H9 (cell line): ENCODE measurements around the gene ABLIM3. TPM values are rescaled to one million over a fixed set of nuclear protein-coding genes. Genes with fewer than 3 reads are reported as not detected.
A peak's percentile ranks its signal among the peaks of the same experiment; 100 is the strongest.

Experiments
- DNase-seq: peaks from one replicate; pipeline ENCODE4 v3.0.0-alpha.2; 2017
- H2AFZ ChIP-seq: one replicate; pipeline ENCODE4 v1.6.1; 2013; ENCODE audit warnings: mild to moderate bottlenecking, low read length, control low read depth, moderate library complexity
- H2AK5ac ChIP-seq: 2 replicates; pipeline ENCODE4 v1.6.1; 2013; ENCODE audit warnings: low read length, control low read depth, mixed read lengths; ENCODE audit not compliant: insufficient read length
- H2BK120ac ChIP-seq: one replicate; pipeline ENCODE4 v1.6.1; 2013; ENCODE audit warnings: low read depth, mild to moderate bottlenecking, low read length, control low read depth, inconsistent platforms; ENCODE audit not compliant: poor library complexity, severe bottlenecking
- H2BK12ac ChIP-seq: 2 replicates; pipeline ENCODE4 v1.6.1; 2013; ENCODE audit warnings: low read length, control low read depth, mixed read lengths, low read depth; ENCODE audit not compliant: insufficient read length
- H2BK15ac ChIP-seq: 2 replicates; pipeline ENCODE4 v1.6.1; 2013; ENCODE audit warnings: low read depth, low read length, control low read depth
- H2BK20ac ChIP-seq: one replicate; pipeline ENCODE4 v1.6.1; 2013; ENCODE audit warnings: low read depth, mild to moderate bottlenecking, low read length, control low read depth, inconsistent platforms; ENCODE audit not compliant: poor library complexity, severe bottlenecking
- H2BK5ac ChIP-seq: 2 replicates; pipeline ENCODE4 v1.6.1; 2013; ENCODE audit warnings: low read length, control low read depth, mixed read lengths; ENCODE audit not compliant: insufficient read length
- H3K14ac ChIP-seq: 2 replicates; pipeline ENCODE4 v1.6.1; 2013; ENCODE audit warnings: low read length, control low read depth; ENCODE audit not compliant: insufficient read depth
- H3K18ac ChIP-seq: 2 replicates; pipeline ENCODE4 v1.6.1; 2013; ENCODE audit warnings: low read depth, mild to moderate bottlenecking, mixed read lengths, low read length, control low read depth; ENCODE audit not compliant: insufficient read length
- H3K23ac ChIP-seq: 2 replicates; pipeline ENCODE4 v1.6.1; 2013; ENCODE audit warnings: low read length, control low read depth, mixed read lengths, low read depth; ENCODE audit not compliant: insufficient read length
- H3K23me2 ChIP-seq: 2 replicates; pipeline ENCODE4 v1.6.1; 2013; ENCODE audit warnings: low read depth, mild to moderate bottlenecking, mixed read lengths, low read length, control low read depth; ENCODE audit not compliant: insufficient read length, poor library complexity, severe bottlenecking
- H3K27ac ChIP-seq: 2 replicates; pipeline ENCODE4 v1.5.1; 2013; ENCODE audit warnings: low read length, control low read depth, mixed read lengths, low read depth; ENCODE audit not compliant: insufficient read length
- H3K27me3 ChIP-seq: 2 replicates; pipeline ENCODE4 v1.6.1; 2013; ENCODE audit warnings: low read length, control low read depth, inconsistent platforms; ENCODE audit not compliant: insufficient read depth
- H3K4ac ChIP-seq: 2 replicates; pipeline ENCODE4 v1.6.1; 2013; ENCODE audit warnings: low read depth, mild to moderate bottlenecking, control low read depth, inconsistent platforms, low read length, moderate library complexity
- H3K4me1 ChIP-seq: 2 replicates; pipeline ENCODE4 v1.6.1; 2013; ENCODE audit warnings: low read length, control low read depth, inconsistent platforms; ENCODE audit not compliant: insufficient read depth
- H3K4me2 ChIP-seq: 2 replicates; pipeline ENCODE4 v1.6.1; 2013; ENCODE audit warnings: low read length, control low read depth, mixed read lengths; ENCODE audit not compliant: insufficient read length, insufficient read depth
- H3K56ac ChIP-seq: 2 replicates; pipeline ENCODE4 v1.6.1; 2013; ENCODE audit warnings: low read depth, mild to moderate bottlenecking, mixed read lengths, low read length, control low read depth; ENCODE audit not compliant: insufficient read length
- H3K79me1 ChIP-seq: 2 replicates; pipeline ENCODE4 v1.6.1; 2013; ENCODE audit warnings: low read depth, mild to moderate bottlenecking, moderate library complexity, low read length, control low read depth, inconsistent platforms; ENCODE audit not compliant: insufficient read depth, poor library complexity, severe bottlenecking
- H3K79me2 ChIP-seq: 2 replicates; pipeline ENCODE4 v1.6.1; 2013; ENCODE audit warnings: low read length, control low read depth, inconsistent platforms; ENCODE audit not compliant: insufficient read depth
- H3K9ac ChIP-seq: 2 replicates; pipeline ENCODE4 v1.6.1; 2013; ENCODE audit warnings: low read length, control low read depth, mixed read lengths; ENCODE audit not compliant: insufficient read length; ENCODE audit errors: extremely low read depth
- H3K9me3 ChIP-seq: one replicate; pipeline ENCODE4 v1.6.1; 2013; ENCODE audit warnings: low read depth, low read length, inconsistent platforms; ENCODE audit not compliant: control insufficient read depth
- H3T11ph ChIP-seq: one replicate; pipeline ENCODE4 v1.6.1; 2013; ENCODE audit warnings: mild to moderate bottlenecking, low read length, control low read depth, inconsistent platforms
- H4K20me1 ChIP-seq: one replicate; pipeline ENCODE4 v1.6.1; 2013; ENCODE audit not compliant: control insufficient read depth, insufficient read length, insufficient read depth
- H4K5ac ChIP-seq: 2 replicates; pipeline ENCODE4 v1.6.1; 2013; ENCODE audit warnings: low read depth, mild to moderate bottlenecking, mixed read lengths, low read length, control low read depth; ENCODE audit not compliant: insufficient read length
- H4K8ac ChIP-seq: replicated peaks from 2 replicates; pipeline ENCODE4 v1.6.1; 2013; ENCODE audit warnings: low read length, control low read depth, mixed read lengths, low read depth; ENCODE audit not compliant: insufficient read length
- H4K91ac ChIP-seq: 2 replicates; pipeline ENCODE4 v1.6.1; 2013; ENCODE audit warnings: low read depth, mild to moderate bottlenecking, moderate library complexity, mixed read lengths, low read length, control low read depth; ENCODE audit not compliant: insufficient read length
- H3K27ac Mint-ChIP-seq, 3 experiments: 2 replicates in 2 of 3; 3 replicates in 1 of 3; pipeline ENCODE4 v1.8.0; 2020 to 2021; ENCODE audit warnings: mixed read lengths in 3 of 3, mild to moderate bottlenecking in 1 of 3, moderate library complexity in 1 of 3
- H3K27me3 Mint-ChIP-seq: 2 replicates; pipeline ENCODE4 v1.8.0; 2021; ENCODE audit warnings: low read depth, mild to moderate bottlenecking, moderate library complexity, mixed read lengths
- H3K36me3 Mint-ChIP-seq, 3 experiments: 2 replicates in 2 of 3; 3 replicates in 1 of 3; pipeline ENCODE4 v1.8.0; 2020 to 2021; ENCODE audit warnings: low read depth in 3 of 3, mixed read lengths in 3 of 3; ENCODE audit not compliant: insufficient read depth in 1 of 3
- H3K4me1 Mint-ChIP-seq, 2 experiments: 2 replicates each; pipeline ENCODE4 v1.8.0; 2020; ENCODE audit warnings: mixed read lengths in 2 of 2
- H3K4me3 Mint-ChIP-seq, 2 experiments: 2 replicates in 1 of 2; 3 replicates in 1 of 2; pipeline ENCODE4 v1.8.0; 2020 to 2021; ENCODE audit warnings: mild to moderate bottlenecking in 2 of 2, mixed read lengths in 2 of 2, moderate library complexity in 1 of 2
- H3K9me3 Mint-ChIP-seq, 2 experiments: 2 replicates in 1 of 2; 3 replicates in 1 of 2; pipeline ENCODE4 v1.8.0; 2020; ENCODE audit warnings: mild to moderate bottlenecking in 2 of 2, mixed read lengths in 2 of 2, moderate library complexity in 1 of 2
- WGBS: extraction: QIAGEN DNeasy Blood & Tissue Kit; methylation state at CpG from one replicate; pipeline ENCODE4 v1.1.7; 2013; ENCODE audit warnings: missing lambda C conversion rate, low lambda C conversion rate, mixed read lengths; ENCODE audit not compliant: insufficient read length; ENCODE audit errors: extremely low coverage; 5-methylcytosine and 5-hydroxymethylcytosine counted together
- total RNA-seq: library from RNA; stranded (reverse); gene quantifications from 2 replicates; pipeline ENCODE4 v1.2.1, GENCODE V29; 2021
- TF ChIP-seq, protein P1 (sequence below): fragments of 200-600 bp; sonication (generic); conservative IDR thresholded peaks from 3 replicates; pipeline ENCODE4 v1.8.0; 2021; ENCODE audit warnings: antibody characterized with exemption, mild to moderate bottlenecking

The ABLIM3 gene
- total RNA-seq, 1 experiment from 2014 or later: 0.20 TPM

- H3K27ac ChIP-seq: no peak overlapping the region
- Mint-ChIP-seq H3K4me3 (no peak overlapping the region), H3K27me3 (peaks cover 52% of the 10 kb centered on the region), H3K9me3 (no peaks in the 10 kb centered on the region; a peak in 1 of 5 replicates), H3K4me1 (peaks cover 29 to 33% of the 10 kb centered on the region in 2 experiments), H3K27ac (no peak overlapping the region), H3K36me3 (no peaks in the 10 kb centered on the region)
- H2BK12ac ChIP-seq: no peak overlapping the region
- no peak overlapping the region for H3K4me2 ChIP-seq
- no CpG with 5 or more reads among the region's 6 CpGs for WGBS
- TF ChIP-seq, protein P1, sequence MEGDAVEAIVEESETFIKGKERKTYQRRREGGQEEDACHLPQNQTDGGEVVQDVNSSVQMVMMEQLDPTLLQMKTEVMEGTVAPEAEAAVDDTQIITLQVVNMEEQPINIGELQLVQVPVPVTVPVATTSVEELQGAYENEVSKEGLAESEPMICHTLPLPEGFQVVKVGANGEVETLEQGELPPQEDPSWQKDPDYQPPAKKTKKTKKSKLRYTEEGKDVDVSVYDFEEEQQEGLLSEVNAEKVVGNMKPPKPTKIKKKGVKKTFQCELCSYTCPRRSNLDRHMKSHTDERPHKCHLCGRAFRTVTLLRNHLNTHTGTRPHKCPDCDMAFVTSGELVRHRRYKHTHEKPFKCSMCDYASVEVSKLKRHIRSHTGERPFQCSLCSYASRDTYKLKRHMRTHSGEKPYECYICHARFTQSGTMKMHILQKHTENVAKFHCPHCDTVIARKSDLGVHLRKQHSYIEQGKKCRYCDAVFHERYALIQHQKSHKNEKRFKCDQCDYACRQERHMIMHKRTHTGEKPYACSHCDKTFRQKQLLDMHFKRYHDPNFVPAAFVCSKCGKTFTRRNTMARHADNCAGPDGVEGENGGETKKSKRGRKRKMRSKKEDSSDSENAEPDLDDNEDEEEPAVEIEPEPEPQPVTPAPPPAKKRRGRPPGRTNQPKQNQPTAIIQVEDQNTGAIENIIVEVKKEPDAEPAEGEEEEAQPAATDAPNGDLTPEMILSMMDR: peak; percentile 87
- no peak overlapping the region for H4K8ac ChIP-seq
- H3K4me1 ChIP-seq: no peaks in the 10 kb centered on the region; the same call in 1 of the 2 replicates
- no peak overlapping the region for H2AFZ ChIP-seq
- H2AK5ac ChIP-seq: no peak overlapping the region
- no peaks in the 10 kb centered on the region for H3K79me2 ChIP-seq
- H3K23me2 ChIP-seq: peaks cover 8% of the 10 kb centered on the region
- H2BK20ac ChIP-seq: no peak overlapping the region
- no peak overlapping the region for H4K5ac ChIP-seq
- no peaks in the 10 kb centered on the region for H3K9me3 ChIP-seq
- no peak overlapping the region for H3K14ac ChIP-seq
- H3K18ac ChIP-seq: no peak overlapping the region
- H2BK5ac ChIP-seq: no peak overlapping the region
- H4K91ac ChIP-seq: no peak overlapping the region
- peaks cover 7% of the 10 kb centered on the region; the same call in 1 of the 2 replicates for H3K27me3 ChIP-seq
- H3K4ac ChIP-seq: no peak overlapping the region
- no peak overlapping the region for H3K56ac ChIP-seq
- no peaks in the 10 kb centered on the region for H3K79me1 ChIP-seq
- H3T11ph ChIP-seq: no peak overlapping the region
- DNase-seq: no peak
- no peak overlapping the region for H3K9ac ChIP-seq
- H4K20me1 ChIP-seq: no peaks in the 10 kb centered on the region
- H2BK15ac ChIP-seq: no peak overlapping the region
- H2BK120ac ChIP-seq: no peak overlapping the region
- no peak overlapping the region for H3K23ac ChIP-seq
Observed at GRCh38 chr5:149268928-149269557, 127.8 kb downstream of the ABLIM3 start.
